ENCODE data around the gene ARHGAP28. TPM values are rescaled to one million over a fixed set of nuclear protein-coding genes. Genes with fewer than 3 reads are reported as not detected.
A peak's percentile ranks its signal among the peaks of the same experiment; 100 is the strongest.

ARHGAP28 gene
- total and polyA plus RNA-seq, 2 experiments from 2014 or later, result 0.20 TPM; not detected in 1

DNA sequence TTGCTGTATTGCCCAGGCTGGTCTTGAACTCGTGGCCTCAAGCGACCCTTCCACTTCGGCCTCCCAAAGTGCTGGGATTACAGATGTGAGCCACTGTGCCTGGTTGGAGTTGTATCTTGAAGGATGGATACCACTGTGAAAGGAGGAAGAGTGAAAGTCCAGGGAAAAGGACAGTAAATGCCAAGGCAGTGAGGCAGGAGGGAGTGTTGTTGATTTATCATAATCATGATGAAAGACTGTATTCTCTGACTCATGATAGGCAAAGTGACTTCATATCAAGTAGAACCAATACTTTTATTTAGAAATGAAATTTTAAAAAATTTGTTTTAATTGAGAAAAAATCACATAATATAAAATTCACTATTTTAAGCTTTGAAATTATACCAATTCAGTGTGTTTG, 162.3 kb downstream of the ARHGAP28 start:
- H3F3A ChIP-seq (ENCODE audit: insufficient read depth), result no peaks in the 10 kb centered on the region
- no peaks in the 10 kb centered on the region for H3K9me2 ChIP-seq (ENCODE audit: insufficient read depth)
- H3K4me1 ChIP-seq (ENCODE audit: insufficient read depth), result no peaks in the 10 kb centered on the region
- H3K9ac ChIP-seq, result no peak overlapping the region
- in situ Hi-C loops (cut with MboI), result loop anchor here (25.0 kb wide), 1 partner anchor 1004 kb away; the partner anchor contains the start of gene TMEM200C
- H3K4me3 ChIP-seq, result no peak overlapping the region
- no peaks in the 10 kb centered on the region for H3K36me3 ChIP-seq (ENCODE audit: low read depth)
- WGBS, 2 experiments (ENCODE audit: low coverage in 1 of 2, low lambda C conversion rate in 2 of 2, missing lambda C conversion rate in 2 of 2), result 80 to 91% methylated on average over 3 of the region's 3 CpGs
- no peaks in the 10 kb centered on the region for H3K79me2 ChIP-seq (ENCODE audit: insufficient read depth)
- peaks cover 15% of the 10 kb centered on the region; the same call in 1 of the 2 replicates for H3K27me3 ChIP-seq (replicated peaks; ENCODE audit: insufficient read depth)
- peak; percentile 25 for DNase-seq
- no peak overlapping the region for H3K4me2 ChIP-seq (ENCODE audit: unreplicated experiment)
- no peak overlapping the region for H2AFZ ChIP-seq
- H4K20me1 ChIP-seq (ENCODE audit: insufficient read depth), result no peaks in the 10 kb centered on the region
- TF ChIP-seq EZH2phosphoT487 (IDR thresholded peaks at IDR 0.05; ENCODE audit: insufficient read depth, low read depth) (no peak), EZH2 (IDR thresholded peaks at IDR 0.05; ENCODE audit: insufficient read depth, poor library complexity, severe bottlenecking) (no peak)
- no peak overlapping the region for H3K27ac ChIP-seq
- H3K9me3 ChIP-seq (ENCODE audit: low read depth), result no peaks in the 10 kb centered on the region

DNA sequence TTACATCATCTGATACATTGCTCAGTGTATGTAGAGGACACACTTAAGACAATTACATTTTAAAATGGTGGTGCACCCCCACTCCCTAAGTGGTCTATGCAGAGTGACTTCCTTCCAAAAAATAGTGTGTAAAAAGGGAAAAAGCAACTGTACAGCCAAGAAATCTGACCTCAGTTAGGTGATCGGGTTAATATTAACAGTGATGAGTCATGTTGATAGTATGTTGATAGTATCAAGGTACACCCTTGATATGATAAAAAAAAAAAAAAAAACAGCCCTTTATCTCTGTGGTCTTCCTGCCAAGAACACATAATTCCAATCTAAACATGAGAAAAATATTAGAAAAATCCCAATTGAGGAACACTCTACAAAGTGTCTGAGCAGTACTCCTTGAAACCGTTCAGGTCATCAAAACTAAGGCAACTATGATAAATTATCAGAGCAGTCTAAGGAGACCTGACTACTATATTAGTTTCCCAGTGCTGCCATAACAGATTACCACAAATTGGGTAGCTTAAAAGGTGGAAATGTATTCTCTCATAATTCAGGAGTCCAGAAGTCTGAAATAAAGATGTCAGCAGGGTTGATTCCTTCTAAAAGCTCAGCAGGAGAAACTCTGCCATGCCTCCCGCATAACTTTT, 171.9 kb downstream of the ARHGAP28 start:
- TF ChIP-seq EZH2phosphoT487 (IDR thresholded peaks at IDR 0.05; ENCODE audit: insufficient read depth, low read depth) (no peak), EZH2 (IDR thresholded peaks at IDR 0.05; ENCODE audit: insufficient read depth, poor library complexity, severe bottlenecking) (no peak)
- H3K4me1 ChIP-seq (ENCODE audit: insufficient read depth), result no peaks in the 10 kb centered on the region
- H3K4me2 ChIP-seq (ENCODE audit: unreplicated experiment), result no peak overlapping the region
- no peak overlapping the region for H3K4me3 ChIP-seq
- in situ Hi-C loops (cut with MboI), result no loop called here
- no peak for DNase-seq
- no peaks in the 10 kb centered on the region for H3K36me3 ChIP-seq (ENCODE audit: low read depth)
- no peak overlapping the region for H3K27ac ChIP-seq
- no peaks in the 10 kb centered on the region for H3K9me2 ChIP-seq (ENCODE audit: insufficient read depth)
- no peaks in the 10 kb centered on the region; the same call in 1 of the 2 replicates for H3K27me3 ChIP-seq (replicated peaks; ENCODE audit: insufficient read depth)
- no peaks in the 10 kb centered on the region for H3K9me3 ChIP-seq (ENCODE audit: low read depth)
- H3F3A ChIP-seq (ENCODE audit: insufficient read depth), result no peaks in the 10 kb centered on the region
- no peak overlapping the region for H2AFZ ChIP-seq
- H3K79me2 ChIP-seq (ENCODE audit: insufficient read depth), result no peaks in the 10 kb centered on the region
- H3K9ac ChIP-seq, result no peak overlapping the region
- WGBS, 2 experiments (ENCODE audit: low coverage in 1 of 2, low lambda C conversion rate in 2 of 2, missing lambda C conversion rate in 2 of 2), result 68 to 70% methylated on average over 3 of the region's 3 CpGs
- H4K20me1 ChIP-seq (ENCODE audit: insufficient read depth), result no peaks in the 10 kb centered on the region

DNA sequence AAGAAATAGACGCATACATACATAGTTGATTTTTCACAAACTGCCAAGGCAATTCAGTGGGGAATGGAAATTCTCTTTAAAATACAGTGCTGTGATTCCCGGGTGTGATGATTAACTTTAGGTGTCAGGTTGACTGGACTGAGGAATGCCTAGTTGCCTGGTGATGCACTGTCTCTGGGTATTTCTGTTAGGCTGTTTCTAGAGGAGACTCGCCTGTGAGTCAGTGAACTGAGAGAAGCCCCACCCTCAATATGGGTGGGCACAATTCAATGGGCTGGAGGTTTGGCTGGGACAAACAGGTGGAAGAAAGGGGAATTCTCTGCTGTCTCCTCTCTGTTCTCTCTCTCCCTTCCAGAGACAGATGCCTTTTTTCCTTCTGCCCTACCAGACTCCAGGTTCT, 187.6 kb downstream of the ARHGAP28 start:
- H3K9ac ChIP-seq, result no peak overlapping the region
- DNase-seq, result peak; percentile 16
- no peak overlapping the region for H2AFZ ChIP-seq
- no peaks in the 10 kb centered on the region for H3K36me3 ChIP-seq (ENCODE audit: low read depth)
- H4K20me1 ChIP-seq (ENCODE audit: insufficient read depth), result no peaks in the 10 kb centered on the region
- no peak overlapping the region for H3K4me2 ChIP-seq (ENCODE audit: unreplicated experiment)
- 56 to 58% methylated on average over 3 of the region's 3 CpGs for WGBS, 2 experiments (ENCODE audit: low coverage in 1 of 2, low lambda C conversion rate in 2 of 2, missing lambda C conversion rate in 2 of 2)
- TF ChIP-seq EZH2 (IDR thresholded peaks at IDR 0.05; ENCODE audit: insufficient read depth, poor library complexity, severe bottlenecking), result no peak
- no peak for TF ChIP-seq EZH2phosphoT487 (IDR thresholded peaks at IDR 0.05; ENCODE audit: insufficient read depth, low read depth)
- H3K27me3 ChIP-seq (replicated peaks; ENCODE audit: insufficient read depth), result 0 out of 2 replicates have a peak, but pooled peaks cover 14% of the 10 kb centered on the region
- no peak overlapping the region for H3K4me3 ChIP-seq
- H3K9me2 ChIP-seq (ENCODE audit: insufficient read depth), result no peaks in the 10 kb centered on the region
- H3K4me1 ChIP-seq (ENCODE audit: insufficient read depth), result no peaks in the 10 kb centered on the region
- H3K79me2 ChIP-seq (ENCODE audit: insufficient read depth), result no peaks in the 10 kb centered on the region
- H3K9me3 ChIP-seq (ENCODE audit: low read depth), result no peaks in the 10 kb centered on the region
- no peak overlapping the region for H3K27ac ChIP-seq
- in situ Hi-C loops (cut with MboI), result no loop called here
- H3F3A ChIP-seq (ENCODE audit: insufficient read depth), result no peaks in the 10 kb centered on the region

DNA sequence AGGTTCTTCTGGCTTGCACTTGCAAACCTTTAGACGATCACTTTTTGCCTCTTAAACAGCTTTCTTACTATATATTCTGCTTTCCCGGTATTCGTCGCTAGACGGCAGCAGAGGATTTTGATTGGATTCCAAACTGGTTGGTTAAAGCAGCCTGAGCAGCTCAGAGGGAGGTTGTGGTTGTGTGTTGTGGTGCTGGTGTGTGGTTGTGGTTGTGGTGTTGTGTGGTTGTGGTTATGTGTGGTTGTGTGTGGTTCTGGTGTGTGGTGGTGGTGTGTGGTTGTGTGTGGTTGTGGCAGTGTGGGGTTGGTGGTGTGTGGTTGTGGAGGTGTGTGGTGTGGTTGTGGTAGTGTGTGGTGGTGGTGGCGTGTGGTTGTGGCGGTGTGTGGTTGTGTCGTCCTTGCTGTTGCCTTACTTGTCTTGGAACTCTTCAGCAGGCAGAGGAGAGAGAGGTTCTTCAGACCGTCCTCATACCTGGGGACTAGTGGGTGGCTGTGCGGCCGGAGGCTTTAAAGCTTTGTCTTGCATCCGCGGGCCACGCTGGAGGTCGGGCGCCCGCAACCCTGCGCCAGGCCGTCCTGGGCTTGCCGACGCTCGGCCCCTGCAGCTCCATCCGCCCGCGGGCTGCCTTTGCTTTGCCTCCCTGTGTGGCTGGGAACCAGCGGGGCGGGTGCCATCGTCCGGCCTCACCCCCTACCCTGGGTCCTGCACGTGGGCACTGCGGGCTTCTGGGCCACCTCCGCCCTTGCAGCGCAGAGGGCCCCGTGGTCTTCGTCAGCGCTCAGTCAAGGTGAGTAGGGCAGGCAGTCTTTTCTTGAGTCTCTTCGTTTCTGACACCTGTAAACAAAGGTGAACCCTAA, 190.8 kb downstream of the ARHGAP28 start:
- Histone ChIP-seq H3K9ac (no peak overlapping the region), H3K4me1 (ENCODE audit: insufficient read depth) (no peaks in the 10 kb centered on the region), H3K27ac (no peak overlapping the region), H3K9me2 (ENCODE audit: insufficient read depth) (no peaks in the 10 kb centered on the region), H3K4me2 (ENCODE audit: unreplicated experiment) (no peak overlapping the region), H3K79me2 (ENCODE audit: insufficient read depth) (no peaks in the 10 kb centered on the region), H3K9me3 (ENCODE audit: low read depth) (no peaks in the 10 kb centered on the region), H2AFZ (no peak overlapping the region), H3K27me3 (replicated peaks; ENCODE audit: insufficient read depth) (no peaks in the 10 kb centered on the region), H3K36me3 (ENCODE audit: low read depth) (no peaks in the 10 kb centered on the region), H4K20me1 (ENCODE audit: insufficient read depth) (no peaks in the 10 kb centered on the region), H3F3A (ENCODE audit: insufficient read depth) (no peaks in the 10 kb centered on the region), H3K4me3 (no peak overlapping the region)
- WGBS, 2 experiments (ENCODE audit: low coverage in 1 of 2, low lambda C conversion rate in 2 of 2, missing lambda C conversion rate in 2 of 2), result 64 to 65% methylated on average over 37 of the region's 37 CpGs
- TF ChIP-seq EZH2 (IDR thresholded peaks at IDR 0.05; ENCODE audit: insufficient read depth, poor library complexity, severe bottlenecking) (no peak), EZH2phosphoT487 (IDR thresholded peaks at IDR 0.05; ENCODE audit: insufficient read depth, low read depth) (no peak)
- in situ Hi-C loops (cut with MboI), result loop anchor here (10.0 kb wide), 1 partner anchor 254 kb away; no protein-coding TSS in a partner anchor
- peak; percentile 74 for DNase-seq

All from GM23248 (cell line).